GM10847 (cell line): ENCODE data around the gene ABHD16B.

ENCODE experiments used
- POLR2A ChIP-seq: IDR thresholded peaks from 2 replicates; pipeline ENCODE4 v1.6.1; 2011; ENCODE audit not compliant: insufficient read length; ENCODE audit errors: extremely low read depth

The ABHD16B gene

DNA sequence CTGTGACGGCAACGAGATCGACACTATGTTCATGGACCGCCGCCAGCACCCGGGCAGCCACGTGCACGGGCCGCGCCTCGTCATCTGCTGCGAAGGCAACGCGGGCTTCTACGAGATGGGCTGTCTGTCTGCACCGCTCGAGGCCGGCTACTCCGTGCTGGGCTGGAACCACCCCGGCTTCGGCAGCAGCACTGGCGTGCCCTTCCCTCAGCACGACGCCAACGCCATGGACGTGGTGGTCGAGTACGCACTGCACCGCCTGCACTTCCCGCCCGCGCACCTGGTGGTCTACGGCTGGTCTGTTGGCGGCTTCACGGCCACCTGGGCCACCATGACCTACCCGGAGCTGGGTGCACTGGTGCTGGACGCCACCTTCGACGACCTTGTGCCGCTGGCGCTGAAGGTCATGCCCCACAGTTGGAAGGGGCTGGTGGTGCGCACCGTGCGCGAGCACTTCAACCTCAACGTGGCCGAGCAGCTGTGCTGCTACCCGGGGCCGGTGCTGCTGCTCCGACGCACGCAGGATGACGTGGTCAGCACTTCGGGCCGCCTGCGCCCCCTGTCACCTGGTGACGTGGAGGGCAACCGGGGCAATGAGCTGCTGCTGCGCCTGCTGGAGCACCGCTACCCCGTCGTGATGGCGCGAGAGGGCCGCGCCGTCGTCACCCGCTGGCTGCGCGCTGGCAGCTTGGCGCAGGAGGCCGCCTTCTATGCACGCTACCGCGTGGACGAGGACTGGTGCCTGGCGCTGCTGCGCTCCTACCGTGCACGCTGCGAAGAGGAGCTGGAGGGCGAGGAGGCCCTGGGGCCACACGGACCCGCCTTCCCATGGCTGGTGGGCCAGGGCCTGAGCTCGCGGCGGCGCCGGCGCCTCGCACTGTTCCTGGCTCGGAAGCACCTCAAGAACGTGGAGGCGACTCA, 943 bp downstream of the ABHD16B start:
- no peak for TF ChIP-seq POLR2A

- TF ChIP-seq POLR2A, result no peak
Measured at GRCh38 chr20:63863021-63863797, 1.9 kb downstream of the ABHD16B start.

DNA sequence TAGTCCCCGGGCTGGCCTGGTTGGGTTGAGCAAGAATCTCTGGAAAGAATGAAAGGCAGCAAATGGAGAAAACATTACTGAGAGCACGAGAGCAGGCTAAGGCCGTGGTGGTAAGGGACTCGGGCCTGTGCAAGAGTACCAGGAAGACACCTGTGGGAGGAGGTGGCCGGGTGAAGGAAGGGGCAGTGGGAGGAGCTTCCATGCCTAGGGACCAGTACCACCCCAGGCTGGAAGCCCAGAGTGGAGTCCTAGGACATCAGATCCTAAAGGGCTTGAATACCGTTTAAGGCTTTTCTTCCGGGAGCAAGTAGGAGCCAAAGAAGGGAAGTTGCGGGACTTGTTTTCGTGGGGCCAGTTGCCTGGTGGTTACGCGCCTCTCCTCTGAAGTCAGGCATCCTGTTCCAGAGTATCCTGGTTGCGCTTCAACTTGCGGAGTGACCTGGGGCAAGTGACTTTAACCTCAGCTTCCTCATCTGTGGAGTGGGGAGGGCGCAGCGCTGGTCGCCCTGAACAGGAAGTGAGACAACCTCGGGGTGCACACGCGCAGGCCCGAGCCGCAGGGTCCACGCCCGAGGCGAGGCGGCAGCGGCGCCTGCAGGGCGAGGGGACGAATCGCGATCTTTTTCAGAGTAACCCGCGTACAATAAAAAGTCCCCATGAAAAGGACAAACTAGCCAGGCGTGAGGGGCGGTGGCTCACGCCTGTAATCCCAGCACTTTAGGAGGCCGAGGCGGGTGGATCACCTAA, 2.7 kb downstream of the ABHD16B start:
- TF ChIP-seq POLR2A, result no peak

DNA sequence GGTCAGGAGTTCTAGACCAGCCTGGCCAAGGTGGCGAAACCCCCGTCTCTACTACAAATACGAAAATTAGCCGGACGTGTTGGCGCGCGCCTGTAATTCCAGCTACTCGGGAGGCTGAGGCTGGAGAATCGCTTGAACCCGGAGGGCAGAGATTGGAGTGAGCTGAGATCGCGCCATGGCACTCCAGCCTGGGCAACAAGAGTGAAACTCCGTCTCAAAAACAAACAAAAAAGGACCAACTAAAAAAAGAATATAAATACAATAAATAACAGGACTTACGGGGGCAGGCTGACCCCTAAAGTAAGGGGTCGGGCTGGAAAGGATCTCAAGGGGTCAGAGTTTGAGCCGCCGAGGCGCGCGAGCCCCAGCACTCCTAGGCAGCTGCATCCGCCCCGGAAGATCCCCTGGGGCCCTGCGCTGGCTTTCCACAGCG, 3.3 kb downstream of the ABHD16B start:
- TF ChIP-seq POLR2A, result no peak

DNA sequence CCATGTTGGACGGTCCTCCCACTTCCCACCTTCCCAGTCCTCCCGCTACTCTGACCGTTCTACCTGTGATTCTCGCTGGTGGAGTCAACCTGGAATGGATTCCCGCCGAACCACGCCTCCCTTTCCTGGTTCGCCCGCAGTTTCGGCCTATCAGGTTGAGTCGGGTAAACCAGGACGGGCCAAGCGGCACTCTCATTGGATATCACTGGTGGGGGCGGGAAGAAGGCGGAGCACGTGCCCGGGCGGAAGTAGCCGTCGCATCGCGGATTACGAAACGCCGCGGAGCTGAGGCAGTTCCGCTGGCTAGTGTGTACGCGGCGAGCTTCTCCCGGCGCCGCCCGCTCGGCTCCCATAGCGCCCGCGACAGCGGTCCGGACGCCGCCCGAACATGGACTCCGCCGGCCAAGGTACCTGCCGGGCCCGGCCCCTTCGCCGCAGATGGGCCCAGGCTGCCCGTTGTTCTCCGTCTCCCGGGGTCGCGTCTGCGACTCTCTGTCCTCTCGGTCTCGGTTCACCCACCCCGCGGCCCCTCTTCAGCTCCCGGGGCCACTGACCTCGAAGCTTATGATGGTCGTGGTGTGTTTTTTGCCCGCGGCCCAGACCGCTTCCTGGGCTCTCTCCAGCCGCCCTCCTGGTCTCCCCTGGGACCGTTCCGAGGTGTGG, 3.8 kb downstream of the ABHD16B start, which contains the start of gene TPD52L2:
TSS of gene TPD52L2 (plus strand) at position 293 of the 663 bp plus-strand sequence. CDS start at position 389, 96 bp downstream.
- peak; percentile 82 for TF ChIP-seq POLR2A

- no peak for TF ChIP-seq POLR2A
Measured at GRCh38 chr20:63868264-63868663, 7.0 kb downstream of the ABHD16B start.

DNA sequence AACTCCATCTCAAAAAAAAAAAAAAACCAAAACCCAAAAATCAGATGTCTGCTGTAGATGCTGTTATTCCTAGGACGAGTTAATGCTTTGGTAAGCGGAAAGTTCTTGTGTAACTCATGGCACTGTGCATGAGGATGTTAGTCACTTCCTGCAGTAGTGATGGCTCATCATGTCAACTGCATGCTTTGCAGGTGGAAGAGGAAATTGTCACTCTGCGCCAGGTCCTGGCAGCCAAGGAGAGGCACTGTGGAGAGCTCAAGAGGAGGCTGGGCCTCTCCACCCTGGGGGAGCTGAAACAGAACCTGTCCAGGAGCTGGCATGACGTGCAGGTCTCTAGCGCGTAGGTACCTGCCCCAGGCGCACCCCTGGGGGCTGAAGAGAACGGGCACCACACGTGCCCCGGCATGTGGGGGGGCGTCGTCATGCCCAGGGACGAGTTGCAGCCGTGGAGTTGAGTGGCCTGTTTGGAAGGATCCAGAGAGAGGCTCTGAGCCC, 12.2 kb downstream of the ABHD16B start:
- TF ChIP-seq POLR2A, result no peak

GRCh38 chr20:63876489-63877036, 15.3 kb downstream of the ABHD16B start:
- no peak for TF ChIP-seq POLR2A

GRCh38 chr20:63877755-63878470, 16.6 kb downstream of the ABHD16B start:
- no peak for TF ChIP-seq POLR2A

DNA sequence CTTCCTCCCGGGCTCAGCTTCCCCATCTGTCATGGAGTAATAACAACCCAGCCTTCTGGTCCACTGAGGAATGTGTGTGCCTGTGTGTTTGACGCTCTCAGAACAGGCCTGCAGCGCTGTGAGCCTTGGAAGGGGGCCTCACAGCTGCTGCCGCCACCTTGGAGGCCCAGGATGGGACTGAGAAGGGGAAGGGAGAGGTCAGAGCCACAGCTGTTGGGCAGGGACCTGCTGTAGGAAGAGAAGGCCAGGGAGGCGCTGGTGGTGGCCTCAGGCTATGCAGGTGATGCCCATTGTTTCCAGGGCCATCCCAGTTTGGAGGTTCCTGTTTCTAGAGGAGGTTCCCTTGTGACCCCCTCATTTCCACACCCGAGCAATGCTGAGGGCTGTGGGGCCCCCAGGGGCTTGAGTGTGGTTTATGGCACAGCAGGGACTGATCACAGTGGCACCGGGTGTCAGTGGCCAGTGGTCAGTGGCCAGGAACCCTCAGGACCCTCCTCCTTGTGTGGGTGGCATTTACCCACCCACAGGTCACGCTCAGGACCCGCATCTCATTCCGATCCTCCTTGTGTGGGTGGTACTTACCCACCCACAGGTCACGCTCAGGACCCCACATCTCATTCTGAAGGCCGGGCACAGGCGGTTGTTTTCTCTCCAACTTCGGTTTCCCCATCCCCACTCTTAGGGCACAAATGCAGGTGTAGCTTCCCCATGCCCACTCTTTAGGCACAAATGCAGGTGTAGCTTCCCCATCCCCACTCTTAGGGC, 17.8 kb downstream of the ABHD16B start:
- no peak for TF ChIP-seq POLR2A

- no peak for TF ChIP-seq POLR2A
Measured at GRCh38 chr20:63881451-63882226, 20.3 kb downstream of the ABHD16B start.
